Bone marrow (tissue), 2 donors: ENCODE data around the gene SLC30A3.

Source experiments
- DNase-seq, 2 donors: peaks; one replicate each; lab custom pipeline; 2025; lab: John Stamatoyannopoulos, UW

The SLC30A3 gene

DNA sequence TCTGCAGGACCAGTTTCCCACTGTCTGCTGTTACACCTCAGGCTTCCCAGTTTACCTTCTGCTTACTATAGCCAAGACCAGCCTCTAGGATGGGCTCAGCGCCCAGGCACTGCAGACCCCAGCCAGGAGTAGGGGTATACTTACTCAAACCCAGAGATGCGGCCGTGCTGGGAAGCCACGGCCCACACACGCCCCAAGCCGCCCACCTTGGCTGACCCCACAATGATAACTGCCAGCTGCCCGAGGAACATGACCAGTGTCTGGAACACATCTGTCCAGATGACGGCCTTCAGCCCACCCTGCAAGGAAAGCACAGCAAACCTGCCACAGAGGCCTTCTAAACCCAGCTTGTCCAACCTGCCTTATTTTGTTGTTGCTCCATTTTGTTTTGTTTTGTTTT lies 57.6 kb downstream of the SLC30A3 start:
- no peak for DNase-seq

- no peak for DNase-seq
Measured at GRCh38 chr2:27204566-27204965, 58.3 kb downstream of the SLC30A3 start.

- no peak for DNase-seq
Measured at GRCh38 chr2:27203741-27204140, 59.1 kb downstream of the SLC30A3 start.
